HepG2 (cell line): Measurements from ENCODE around the gene ZMYND8. TPM values are rescaled to one million over a fixed set of nuclear protein-coding genes. Genes with fewer than 3 reads are reported as not detected.
A peak's percentile ranks its signal among the peaks of the same experiment; 100 is the strongest.

Source experiments
- ATAC-seq: fragments of 200-7000 bp; cut with Tn5 transposase; 3 replicates; pipeline ENCODE4 v1.9.1; 2020; ENCODE audit warnings: mild to moderate bottlenecking, moderate library complexity
- BruUV-seq: library from RNA; stranded (reverse); fragments of 400-500 nt; replicated peaks from 2 replicates; lab custom pipeline; 2021; lab: Mats Ljungman, UMichigan
- CTCF ChIA-PET: fragments of 300-600 bp; formaldehyde crosslinking; extraction: SDS; loops from one replicate; lab custom pipeline; 2021; ENCODE audit warnings: low total read pairs, inconsistent platforms, low intra/inter-chr PET ratio; lab: Yijun Ruan, JAX
- POLR2A ChIA-PET: fragments of 350-600 bp; sonication (Branson Sonifier 250); formaldehyde crosslinking; loops from one replicate; lab custom pipeline; 2020; ENCODE audit warnings: antibody characterized with exemption, inconsistent platforms; lab: Yijun Ruan, JAX
- DNase-seq: peaks from one replicate; pipeline ENCODE4 v3.0.0-alpha.2; 2015; ENCODE audit warnings: low spot score
- FAIRE-seq: peaks from 3 replicates; lab custom pipeline; 2011; peaks lifted over from hg19 to GRCh38; lab: Jason Lieb, UNC
- H2AFZ ChIP-seq: one replicate; pipeline ENCODE4 v1.6.1; 2011; ENCODE audit warnings: low read length, inconsistent platforms
- H3K27ac ChIP-seq: fragments of 300-600 bp; 3 replicates; pipeline ENCODE4 v1.8.0; 2011; ENCODE audit warnings: mixed run types, mild to moderate bottlenecking, mixed read lengths, low read length, inconsistent platforms; ENCODE audit not compliant: insufficient read depth; ENCODE audit errors: extremely low read length
- H3K27me3 ChIP-seq, 2 experiments: fragments of 200-600 bp in 1 of 2; 2 replicates in 1 of 2; 3 replicates in 1 of 2; pipeline versions ENCODE4 v1.6.0 to v1.8.0; 2011; ENCODE audit warnings: low read length in 2 of 2, mild to moderate bottlenecking in 2 of 2, moderate library complexity in 2 of 2, inconsistent platforms in 1 of 2; ENCODE audit not compliant: insufficient read depth in 2 of 2, control insufficient read depth in 1 of 2
- H3K36me3 ChIP-seq, 2 experiments: fragments of 200-600 bp in 1 of 2; replicated peaks in 1 of 2; 2 replicates in 1 of 2; 3 replicates in 1 of 2; pipeline versions ENCODE4 v1.5.1 to v1.8.0; 2011; ENCODE audit warnings: low read length in 2 of 2, inconsistent platforms in 1 of 2; ENCODE audit not compliant: insufficient read depth in 2 of 2, control insufficient read depth in 1 of 2
- H3K4me1 ChIP-seq: 2 replicates; pipeline ENCODE4 v1.5.1; 2012; ENCODE audit warnings: low read length, inconsistent platforms; ENCODE audit not compliant: insufficient read depth
- H3K4me2 ChIP-seq: 2 replicates; pipeline ENCODE4 v1.6.0; 2011; ENCODE audit warnings: low read depth, low read length, inconsistent platforms
- H3K4me3 ChIP-seq, 3 experiments: fragments of 200-600 bp in 1 of 3; sonication (generic), shearing (Covaris generic) in 1 of 3; replicated peaks in 1 of 3; 2 replicates each; pipeline ENCODE4 v1.5.1; 2011 to 2016; ENCODE audit warnings: low read length in 3 of 3, inconsistent platforms in 2 of 3, low read depth in 2 of 3, mild to moderate bottlenecking in 2 of 3, control low read depth in 1 of 3, mixed read lengths in 1 of 3; ENCODE audit not compliant: insufficient read depth in 1 of 3
- H3K79me2 ChIP-seq: one replicate; pipeline ENCODE4 v1.6.1; 2011; ENCODE audit warnings: low read length, inconsistent platforms; ENCODE audit not compliant: insufficient read depth
- H3K9ac ChIP-seq: 2 replicates; pipeline ENCODE4 v1.6.0; 2011; ENCODE audit warnings: mild to moderate bottlenecking, low read depth, low read length, inconsistent platforms; ENCODE audit not compliant: insufficient read depth
- H3K9me3 ChIP-seq: 2 replicates; pipeline ENCODE4 v1.5.1; 2012; ENCODE audit warnings: mild to moderate bottlenecking, low read length
- H4K20me1 ChIP-seq: 2 replicates; pipeline ENCODE4 v1.6.0; 2011; ENCODE audit warnings: inconsistent platforms, mild to moderate bottlenecking, low read length, moderate library complexity; ENCODE audit not compliant: insufficient read depth
- CBX1 ChIP-seq: IDR thresholded peaks from one replicate; pipeline ENCODE4 v1.6.1; 2016; ENCODE audit warnings: antibody characterized with exemption, low read depth
- PAF1 ChIP-seq: IDR thresholded peaks from 2 replicates; pipeline ENCODE4 v1.6.1; 2016; ENCODE audit warnings: missing genetic modification reagents, missing compliant biosample characterization
- PCBP2 ChIP-seq: fragments of 200-400 bp; formaldehyde crosslinking; optimal IDR thresholded peaks from 2 replicates; pipeline ENCODE3; 2018; ENCODE audit warnings: low read length, low read depth; ENCODE audit not compliant: poor library complexity, severe bottlenecking
- RBM22 ChIP-seq: fragments of 200-400 bp; formaldehyde crosslinking; optimal IDR thresholded peaks from 2 replicates; pipeline ENCODE3; 2017; ENCODE audit warnings: mild to moderate bottlenecking, low read length, moderate library complexity
- RFX5 ChIP-seq: IDR thresholded peaks from 2 replicates; pipeline ENCODE4 v1.6.1; 2011; ENCODE audit warnings: low read depth, low read length, improper control_type of control experiment
- TBP ChIP-seq: sonication (generic); formaldehyde crosslinking; IDR thresholded peaks from 2 replicates; pipeline ENCODE4 v1.5.0; 2020; ENCODE audit warnings: missing genetic modification reagents
- U2AF2 ChIP-seq: fragments of 200-400 bp; formaldehyde crosslinking; IDR thresholded peaks from 2 replicates; pipeline ENCODE4 v1.6.1; 2017; ENCODE audit warnings: low read depth, mild to moderate bottlenecking, low read length
- ZNF20 ChIP-seq: sonication (generic); formaldehyde crosslinking; IDR thresholded peaks from 2 replicates; pipeline ENCODE4 v1.4.0; 2020; ENCODE audit warnings: mild to moderate bottlenecking, moderate library complexity, missing genetic modification reagents
- ZNF263 ChIP-seq: sonication (generic); formaldehyde crosslinking; IDR thresholded peaks from 2 replicates; pipeline ENCODE4 v1.4.0; 2020; ENCODE audit warnings: missing genetic modification reagents
- ZNF431 ChIP-seq: sonication (generic); formaldehyde crosslinking; IDR thresholded peaks from 2 replicates; pipeline ENCODE4 v1.9.0; 2022; ENCODE audit warnings: missing genetic modification reagents, low read depth, mild to moderate bottlenecking, borderline replicate concordance
- ZNF629 ChIP-seq: sonication (generic); formaldehyde crosslinking; conservative IDR thresholded peaks from 2 replicates; pipeline ENCODE4 v1.5.0; 2020; ENCODE audit warnings: missing genetic modification reagents
- ZNF660 ChIP-seq: sonication (generic); formaldehyde crosslinking; IDR thresholded peaks from 2 replicates; pipeline ENCODE4 v1.5.1; 2020; ENCODE audit warnings: mild to moderate bottlenecking, low read depth, missing genetic modification reagents, borderline replicate concordance
- WGBS: methylation state at CpG from one replicate; pipeline ENCODE4 v1.1.6; 2017; ENCODE audit warnings: low lambda C conversion rate; 5-methylcytosine and 5-hydroxymethylcytosine counted together
- in situ Hi-C: cut with HindIII; loops from 2 replicates; pipeline ENCODE4 v1.10.0; 2017; ENCODE audit warnings: low pct_unique_long_range_greater_than_20kb; ENCODE audit not compliant: extremely low pct_ligation_motif_present
- intact Hi-C: fragments of 100-400 bp; cut with micrococcal nuclease; formaldehyde crosslinking; loops from one replicate; pipeline ENCODE4 v1.10.0; 2022; ENCODE audit not compliant: unreplicated experiment
- polyA plus RNA-seq, 8 experiments: library from polyadenylated mRNA; depleted of rRNA in 3 of 8; stranded (reverse) in 7 of 8; unstranded in 1 of 8; fragments of >200 nt; fragmentation: Illumina TruSeq in 4 of 8; extraction: Trizol in 4 of 8; gene quantifications; 2 replicates each; pipeline versions ENCODE4 v1.2.1 to v1.2.3, GENCODE V29; 2011 to 2016; ENCODE audit warnings: low read depth in 4 of 8, missing spikeins in 1 of 8, mixed read lengths in 1 of 8; ENCODE audit not compliant: insufficient read depth in 1 of 8
- total RNA-seq, 5 experiments: library from RNA; depleted of rRNA; stranded (reverse); fragments of >200 nt; fragmentation: Illumina TruSeq; extraction: Trizol; gene quantifications; 2 replicates each; pipeline ENCODE4 v1.2.3, GENCODE V29; 2016; ENCODE audit warnings: low read depth in 1 of 5
- TF ChIP-seq, protein P1 (sequence below): sonication (generic); formaldehyde crosslinking; IDR thresholded peaks from 2 replicates; pipeline ENCODE4 v1.5.0; 2020; ENCODE audit warnings: mild to moderate bottlenecking, missing genetic modification reagents, borderline replicate concordance
- TF ChIP-seq, protein P2 (sequence below): sonication (generic); formaldehyde crosslinking; IDR thresholded peaks from 2 replicates; pipeline ENCODE4 v1.4.0; 2020; ENCODE audit warnings: mild to moderate bottlenecking, missing genetic modification reagents, borderline replicate concordance
- TF ChIP-seq, protein P3 (sequence below): sonication (generic); formaldehyde crosslinking; IDR thresholded peaks from 2 replicates; pipeline ENCODE4 v1.5.0; 2020; ENCODE audit warnings: missing genetic modification reagents

Gene ZMYND8
- total and polyA plus RNA-seq, 2 of the 13 experiments (the other 11 are each of a cell fraction or from before 2014, with no cell fraction given) = 53.9 to 84.7 TPM

DNA sequence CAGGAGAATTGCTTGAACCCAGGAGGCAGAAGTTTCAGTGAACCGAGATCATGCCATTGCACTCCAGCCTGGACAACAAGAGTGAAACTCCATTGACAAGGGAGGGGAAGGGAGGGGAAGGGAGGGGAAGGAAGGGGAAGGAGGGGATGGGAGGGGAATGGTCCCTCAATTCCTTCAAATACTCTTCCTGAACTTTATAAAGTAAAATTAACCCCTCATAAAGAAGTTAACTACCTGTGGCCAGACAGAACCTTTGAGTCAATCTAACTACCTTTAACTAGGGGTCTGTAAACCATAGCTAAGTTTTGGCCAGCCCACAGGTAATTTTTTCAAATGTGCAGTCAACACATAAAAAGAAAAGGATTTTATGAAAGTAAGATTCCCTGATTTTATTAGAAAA, 131.0 kb downstream of the ZMYND8 start (continued):
- TF ChIP-seq, protein P1, sequence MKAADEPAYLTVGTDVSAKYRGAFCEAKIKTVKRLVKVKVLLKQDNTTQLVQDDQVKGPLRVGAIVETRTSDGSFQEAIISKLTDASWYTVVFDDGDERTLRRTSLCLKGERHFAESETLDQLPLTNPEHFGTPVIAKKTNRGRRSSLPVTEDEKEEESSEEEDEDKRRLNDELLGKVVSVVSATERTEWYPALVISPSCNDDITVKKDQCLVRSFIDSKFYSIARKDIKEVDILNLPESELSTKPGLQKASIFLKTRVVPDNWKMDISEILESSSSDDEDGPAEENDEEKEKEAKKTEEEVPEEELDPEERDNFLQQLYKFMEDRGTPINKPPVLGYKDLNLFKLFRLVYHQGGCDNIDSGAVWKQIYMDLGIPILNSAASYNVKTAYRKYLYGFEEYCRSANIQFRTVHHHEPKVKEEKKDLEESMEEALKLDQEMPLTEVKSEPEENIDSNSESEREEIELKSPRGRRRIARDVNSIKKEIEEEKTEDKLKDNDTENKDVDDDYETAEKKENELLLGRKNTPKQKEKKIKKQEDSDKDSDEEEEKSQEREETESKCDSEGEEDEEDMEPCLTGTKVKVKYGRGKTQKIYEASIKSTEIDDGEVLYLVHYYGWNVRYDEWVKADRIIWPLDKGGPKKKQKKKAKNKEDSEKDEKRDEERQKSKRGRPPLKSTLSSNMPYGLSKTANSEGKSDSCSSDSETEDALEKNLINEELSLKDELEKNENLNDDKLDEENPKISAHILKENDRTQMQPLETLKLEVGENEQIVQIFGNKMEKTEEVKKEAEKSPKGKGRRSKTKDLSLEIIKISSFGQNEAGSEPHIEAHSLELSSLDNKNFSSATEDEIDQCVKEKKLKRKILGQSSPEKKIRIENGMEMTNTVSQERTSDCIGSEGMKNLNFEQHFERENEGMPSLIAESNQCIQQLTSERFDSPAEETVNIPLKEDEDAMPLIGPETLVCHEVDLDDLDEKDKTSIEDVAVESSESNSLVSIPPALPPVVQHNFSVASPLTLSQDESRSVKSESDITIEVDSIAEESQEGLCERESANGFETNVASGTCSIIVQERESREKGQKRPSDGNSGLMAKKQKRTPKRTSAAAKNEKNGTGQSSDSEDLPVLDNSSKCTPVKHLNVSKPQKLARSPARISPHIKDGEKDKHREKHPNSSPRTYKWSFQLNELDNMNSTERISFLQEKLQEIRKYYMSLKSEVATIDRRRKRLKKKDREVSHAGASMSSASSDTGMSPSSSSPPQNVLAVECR (CRISPR knock-in tag) = no peak
- TF ChIP-seq PCBP2 (peak; percentile 34), RFX5 (no peak)

DNA sequence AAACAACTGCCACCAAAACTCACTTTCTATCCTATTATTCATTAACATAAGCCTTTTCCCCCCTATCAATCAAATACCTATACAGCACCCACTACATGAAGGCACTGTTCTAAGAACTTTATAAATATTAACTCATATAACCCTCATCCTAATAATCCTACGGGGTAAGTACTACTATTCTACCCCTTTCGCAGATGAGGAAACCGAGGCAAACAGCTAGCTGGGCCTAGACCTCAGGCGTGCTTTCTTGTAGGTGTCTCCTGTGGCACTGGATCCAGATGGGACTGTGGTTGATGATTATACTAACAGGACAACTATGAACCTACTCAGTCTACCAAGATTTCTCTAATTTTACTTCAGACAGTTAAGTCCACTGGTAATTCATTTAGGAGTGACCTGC, 131.6 kb downstream of the ZMYND8 start:
- no peak overlapping the region for H3K4me2 ChIP-seq
- H3K27ac ChIP-seq = no peak overlapping the region
- H3K9me3 ChIP-seq = no peaks in the 10 kb centered on the region
- intact Hi-C loops = no loop called here
- no peak overlapping the region for H3K9ac ChIP-seq
- H3K4me1 ChIP-seq = peaks cover 25% of the 10 kb centered on the region
- no peak overlapping the region for H3K4me3 ChIP-seq
- ATAC-seq = no peak
- H2AFZ ChIP-seq = no peak overlapping the region
- BruUV-seq = no TSS peak
- H3K27me3 ChIP-seq = no peaks in the 10 kb centered on the region
- peaks cover 15% of the 10 kb centered on the region; the same call in 1 of the 2 replicates for H4K20me1 ChIP-seq
- WGBS = 97% methylated on average over 4 of the region's 4 CpGs
- ChIA-PET POLR2A (no interaction called here), CTCF (no interaction called here)
- no peak for FAIRE-seq
- no peak for DNase-seq
- peaks cover 64 to 88% of the 10 kb centered on the region in 2 experiments for H3K36me3 ChIP-seq
- in situ Hi-C loops = no loop called here
- peaks cover 3% of the 10 kb centered on the region for H3K79me2 ChIP-seq
- TF ChIP-seq U2AF2 (no peak), RBM22 (no peak), ZNF660 (no peak), ZNF629 (CRISPR knock-in tag) (peak; percentile 80), TBP (no peak), ZNF20 (CRISPR knock-in tag) (no peak), CBX1 (no peak), PAF1 (CRISPR knock-in tag) (0 out of 2 replicates have a peak, but pooled peaks have one; percentile 7), ZNF431 (CRISPR knock-in tag) (no peak), ZNF263 (CRISPR knock-in tag) (no peak)
- TF ChIP-seq, protein P2, sequence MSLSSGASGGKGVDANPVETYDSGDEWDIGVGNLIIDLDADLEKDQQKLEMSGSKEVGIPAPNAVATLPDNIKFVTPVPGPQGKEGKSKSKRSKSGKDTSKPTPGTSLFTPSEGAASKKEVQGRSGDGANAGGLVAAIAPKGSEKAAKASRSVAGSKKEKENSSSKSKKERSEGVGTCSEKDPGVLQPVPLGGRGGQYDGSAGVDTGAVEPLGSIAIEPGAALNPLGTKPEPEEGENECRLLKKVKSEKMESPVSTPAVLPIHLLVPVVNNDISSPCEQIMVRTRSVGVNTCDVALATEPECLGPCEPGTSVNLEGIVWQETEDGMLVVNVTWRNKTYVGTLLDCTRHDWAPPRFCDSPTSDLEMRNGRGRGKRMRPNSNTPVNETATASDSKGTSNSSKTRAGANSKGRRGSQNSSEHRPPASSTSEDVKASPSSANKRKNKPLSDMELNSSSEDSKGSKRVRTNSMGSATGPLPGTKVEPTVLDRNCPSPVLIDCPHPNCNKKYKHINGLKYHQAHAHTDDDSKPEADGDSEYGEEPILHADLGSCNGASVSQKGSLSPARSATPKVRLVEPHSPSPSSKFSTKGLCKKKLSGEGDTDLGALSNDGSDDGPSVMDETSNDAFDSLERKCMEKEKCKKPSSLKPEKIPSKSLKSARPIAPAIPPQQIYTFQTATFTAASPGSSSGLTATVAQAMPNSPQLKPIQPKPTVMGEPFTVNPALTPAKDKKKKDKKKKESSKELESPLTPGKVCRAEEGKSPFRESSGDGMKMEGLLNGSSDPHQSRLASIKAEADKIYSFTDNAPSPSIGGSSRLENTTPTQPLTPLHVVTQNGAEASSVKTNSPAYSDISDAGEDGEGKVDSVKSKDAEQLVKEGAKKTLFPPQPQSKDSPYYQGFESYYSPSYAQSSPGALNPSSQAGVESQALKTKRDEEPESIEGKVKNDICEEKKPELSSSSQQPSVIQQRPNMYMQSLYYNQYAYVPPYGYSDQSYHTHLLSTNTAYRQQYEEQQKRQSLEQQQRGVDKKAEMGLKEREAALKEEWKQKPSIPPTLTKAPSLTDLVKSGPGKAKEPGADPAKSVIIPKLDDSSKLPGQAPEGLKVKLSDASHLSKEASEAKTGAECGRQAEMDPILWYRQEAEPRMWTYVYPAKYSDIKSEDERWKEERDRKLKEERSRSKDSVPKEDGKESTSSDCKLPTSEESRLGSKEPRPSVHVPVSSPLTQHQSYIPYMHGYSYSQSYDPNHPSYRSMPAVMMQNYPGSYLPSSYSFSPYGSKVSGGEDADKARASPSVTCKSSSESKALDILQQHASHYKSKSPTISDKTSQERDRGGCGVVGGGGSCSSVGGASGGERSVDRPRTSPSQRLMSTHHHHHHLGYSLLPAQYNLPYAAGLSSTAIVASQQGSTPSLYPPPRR (CRISPR knock-in tag) = no peak
- TF ChIP-seq, protein P3, sequence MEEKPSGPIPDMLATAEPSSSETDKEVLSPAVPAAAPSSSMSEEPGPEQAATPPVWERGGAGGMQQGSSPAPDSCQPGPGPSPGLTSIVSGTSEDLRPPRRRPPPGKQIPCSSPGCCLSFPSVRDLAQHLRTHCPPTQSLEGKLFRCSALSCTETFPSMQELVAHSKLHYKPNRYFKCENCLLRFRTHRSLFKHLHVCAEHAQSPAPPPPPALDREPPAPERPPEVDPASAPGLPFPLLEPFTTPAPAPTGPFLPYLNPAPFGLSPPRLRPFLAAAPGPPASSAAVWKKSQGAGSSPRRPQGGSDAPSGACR (CRISPR knock-in tag) = no peak
